Activated T-helper 9 cell treated with anti-CD3 and anti-CD28 coated beads, Interleukin-2, amount 50 U/mL, for 16 hours (primary cell): ENCODE measurements around the gene GNAQ.

Experiments
- DNase-seq: peaks from one replicate; pipeline ENCODE4 v3.0.0-alpha.2; 2020; ENCODE audit warnings: low read depth

The GNAQ gene

GRCh38 chr9:77969083-77969482 is 62.5 kb downstream of the GNAQ start:
- DNase-seq: no peak

GRCh38 chr9:77968506-77968905 is 63.1 kb downstream of the GNAQ start:
- no peak for DNase-seq

GRCh38 chr9:77966718-77967117 is 64.9 kb downstream of the GNAQ start:
- no peak for DNase-seq

GRCh38 chr9:77965445-77966123 is 66.0 kb downstream of the GNAQ start:
- no peak for DNase-seq

- DNase-seq: no peak
These were observed 67.4 kb downstream of the GNAQ start for GRCh38 chr9:77964258-77964657.

- DNase-seq: no peak
These were observed 70.1 kb downstream of the GNAQ start for GRCh38 chr9:77961541-77961940.

GRCh38 chr9:77960356-77961153 is 71.1 kb downstream of the GNAQ start:
- no peak for DNase-seq

GRCh38 chr9:77959803-77960202 is 71.8 kb downstream of the GNAQ start:
- no peak for DNase-seq

- DNase-seq: no peak
These were observed 74.0 kb downstream of the GNAQ start for GRCh38 chr9:77957652-77958051.

GRCh38 chr9:77956555-77956954 is 75.1 kb downstream of the GNAQ start:
- no peak for DNase-seq

- no peak for DNase-seq
These were observed 77.0 kb downstream of the GNAQ start for GRCh38 chr9:77954666-77955015.

- no peak for DNase-seq
These were observed 77.5 kb downstream of the GNAQ start for GRCh38 chr9:77954013-77954665.

- DNase-seq: no peak
These were observed 78.0 kb downstream of the GNAQ start for GRCh38 chr9:77953590-77953989.

- DNase-seq: no peak
These were observed 78.8 kb downstream of the GNAQ start for GRCh38 chr9:77952635-77953328.

- DNase-seq: no peak
These were observed 80.2 kb downstream of the GNAQ start for GRCh38 chr9:77951369-77951768.

- no peak for DNase-seq
These were observed 81.7 kb downstream of the GNAQ start for GRCh38 chr9:77949751-77950436.

- DNase-seq: no peak
These were observed 84.0 kb downstream of the GNAQ start for GRCh38 chr9:77947651-77948050.

- no peak for DNase-seq
These were observed 84.5 kb downstream of the GNAQ start for GRCh38 chr9:77946969-77947620.

- DNase-seq: no peak
These were observed 85.3 kb downstream of the GNAQ start for GRCh38 chr9:77946296-77946695.

- DNase-seq: no peak
These were observed 85.8 kb downstream of the GNAQ start for GRCh38 chr9:77945798-77946197.

GRCh38 chr9:77944556-77945243 is 86.9 kb downstream of the GNAQ start:
- no peak for DNase-seq
